HUES6 (cell line): ENCODE results near the gene ZNF451.

Source experiments
- H3K27ac ChIP-seq: 2 replicates; pipeline ENCODE4 v1.7.0; 2013; ENCODE audit warnings: low read depth, mild to moderate bottlenecking, low read length, inconsistent platforms
- H3K27me3 ChIP-seq: 2 replicates; pipeline ENCODE4 v1.6.1; 2013; ENCODE audit warnings: low read length; ENCODE audit not compliant: control insufficient read depth, insufficient read depth
- H3K36me3 ChIP-seq: 2 replicates; pipeline ENCODE4 v1.6.1; 2013; ENCODE audit warnings: low read length; ENCODE audit not compliant: control insufficient read depth, insufficient read depth
- H3K4me1 ChIP-seq: 2 replicates; pipeline ENCODE4 v1.6.1; 2013; ENCODE audit warnings: low read length; ENCODE audit not compliant: control insufficient read depth, insufficient read depth
- H3K4me3 ChIP-seq: 2 replicates; pipeline ENCODE4 v1.5.1; 2013; ENCODE audit warnings: low read depth, low read length
- H3K9ac ChIP-seq: one replicate; pipeline ENCODE4 v1.6.1; 2013; ENCODE audit warnings: mild to moderate bottlenecking, low read length
- H3K9me3 ChIP-seq: 2 replicates; pipeline ENCODE4 v1.6.1; 2013; ENCODE audit warnings: low read depth, low read length; ENCODE audit not compliant: control insufficient read depth, insufficient read depth

The ZNF451 gene

DNA sequence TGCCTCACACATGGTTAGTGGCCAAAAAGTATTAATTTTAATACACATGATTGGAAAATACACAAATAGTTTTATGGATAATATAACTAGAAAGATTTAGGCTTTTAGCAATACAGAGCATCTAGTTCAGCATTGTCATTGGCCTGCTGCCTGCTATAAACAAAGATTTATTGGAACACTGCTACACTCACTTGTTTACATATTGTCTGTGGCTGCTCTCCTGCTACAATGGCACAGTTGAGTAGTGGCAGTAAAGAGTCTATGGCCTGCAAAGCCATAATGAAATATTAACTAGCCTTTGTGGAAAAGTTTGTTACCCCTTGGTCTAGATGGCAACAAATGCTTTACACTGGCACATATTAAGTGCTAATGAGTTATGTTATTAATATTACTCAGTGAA lies 37.8 kb downstream of the ZNF451 start:
- Histone ChIP-seq H3K4me3 (no peak overlapping the region), H3K27me3 (no peaks in the 10 kb centered on the region), H3K4me1 (no peaks in the 10 kb centered on the region), H3K9me3 (0 out of 2 replicates have a peak, but pooled peaks cover under 1% of the 10 kb centered on the region), H3K27ac (no peak overlapping the region), H3K9ac (no peak overlapping the region), H3K36me3 (peaks cover 3% of the 10 kb centered on the region; the same call in 1 of the 2 replicates)

DNA sequence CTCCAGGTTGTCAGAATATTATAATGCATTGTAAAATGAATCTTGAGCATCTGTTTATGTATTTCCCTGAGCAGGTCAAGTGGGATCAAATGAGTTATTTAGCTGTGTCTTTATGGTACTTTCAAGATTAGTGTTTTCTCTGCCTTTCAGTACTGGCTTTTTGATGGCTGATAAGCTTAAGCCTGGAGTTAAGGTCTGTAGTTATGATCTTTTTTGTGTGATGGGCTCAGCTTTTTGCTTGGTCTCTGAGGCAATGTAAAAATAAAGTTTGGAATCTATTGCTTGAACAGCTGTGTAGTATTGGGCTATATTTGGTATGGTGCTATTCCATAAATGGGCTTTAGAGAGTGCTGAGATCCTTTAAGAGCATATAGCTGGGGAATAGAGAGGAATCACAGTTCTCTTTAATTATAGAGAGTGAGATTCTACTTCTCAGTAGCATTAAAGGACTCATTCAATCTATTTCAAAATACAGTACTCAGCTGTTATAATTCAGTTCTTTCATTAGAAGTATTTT lies 40.7 kb downstream of the ZNF451 start:
- H3K4me3 ChIP-seq = no peak overlapping the region
- H3K27ac ChIP-seq = no peak overlapping the region
- no peaks in the 10 kb centered on the region for H3K27me3 ChIP-seq
- no peaks in the 10 kb centered on the region for H3K9me3 ChIP-seq
- H3K9ac ChIP-seq = no peak overlapping the region
- H3K4me1 ChIP-seq = no peaks in the 10 kb centered on the region
- peaks cover 22% of the 10 kb centered on the region for H3K36me3 ChIP-seq

DNA sequence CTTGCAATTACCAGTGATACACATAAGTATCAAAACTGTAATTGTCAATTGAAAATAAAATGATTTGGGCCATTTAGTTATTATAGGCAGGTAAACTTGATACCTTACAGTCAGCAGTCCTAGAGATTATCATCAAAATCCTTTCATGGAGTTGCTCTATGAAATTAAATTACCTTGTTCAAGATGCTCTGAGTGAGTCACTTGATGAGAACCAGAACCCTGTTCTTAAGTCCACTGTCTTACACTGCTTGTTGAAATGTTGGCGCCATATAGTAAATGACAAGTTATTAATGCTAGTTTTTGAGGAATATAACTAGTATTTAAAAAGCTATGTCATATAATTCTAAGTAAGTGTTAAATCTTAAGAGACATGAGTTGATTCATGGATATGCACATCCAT lies 45.0 kb downstream of the ZNF451 start:
- H3K9ac ChIP-seq = no peak overlapping the region

GRCh38 chr6:57135885-57136284 lies 45.9 kb downstream of the ZNF451 start:
- Histone ChIP-seq H3K27ac (no peak overlapping the region), H3K9ac (no peak overlapping the region), H3K36me3 (peaks cover 37% of the 10 kb centered on the region), H3K27me3 (no peaks in the 10 kb centered on the region), H3K4me3 (no peak overlapping the region), H3K4me1 (no peaks in the 10 kb centered on the region), H3K9me3 (no peaks in the 10 kb centered on the region)

More for the DNA sequence above, 45.0 kb downstream of the ZNF451 start:
- no peak overlapping the region for H3K27ac ChIP-seq
- H3K4me1 ChIP-seq = no peaks in the 10 kb centered on the region
- H3K9me3 ChIP-seq = no peaks in the 10 kb centered on the region
- peaks cover 37% of the 10 kb centered on the region for H3K36me3 ChIP-seq
- no peaks in the 10 kb centered on the region for H3K27me3 ChIP-seq
- no peak overlapping the region for H3K4me3 ChIP-seq

GRCh38 chr6:57137350-57137749 lies 47.4 kb downstream of the ZNF451 start:
- peaks cover 49% of the 10 kb centered on the region for H3K36me3 ChIP-seq

GRCh38 chr6:57138026-57138425 lies 48.0 kb downstream of the ZNF451 start:
- Histone ChIP-seq H3K36me3 (peaks cover 46% of the 10 kb centered on the region), H3K9ac (no peak overlapping the region), H3K27me3 (no peaks in the 10 kb centered on the region), H3K4me1 (no peaks in the 10 kb centered on the region), H3K4me3 (no peak overlapping the region), H3K9me3 (no peaks in the 10 kb centered on the region), H3K27ac (no peak overlapping the region)

More at GRCh38 chr6:57137350-57137749, 47.4 kb downstream of the ZNF451 start:
- no peak overlapping the region for H3K9ac ChIP-seq
- no peak overlapping the region for H3K4me3 ChIP-seq
- no peaks in the 10 kb centered on the region for H3K4me1 ChIP-seq
- no peak overlapping the region for H3K27ac ChIP-seq
- no peaks in the 10 kb centered on the region for H3K27me3 ChIP-seq
- no peaks in the 10 kb centered on the region for H3K9me3 ChIP-seq

- H3K27me3 ChIP-seq = no peaks in the 10 kb centered on the region
- H3K9ac ChIP-seq = no peak overlapping the region
- no peaks in the 10 kb centered on the region for H3K9me3 ChIP-seq
- no peak overlapping the region for H3K27ac ChIP-seq
- no peaks in the 10 kb centered on the region for H3K4me1 ChIP-seq
- H3K4me3 ChIP-seq = no peak overlapping the region
- peaks cover 32% of the 10 kb centered on the region for H3K36me3 ChIP-seq
Observed at GRCh38 chr6:57141451-57142177, 51.6 kb downstream of the ZNF451 start.

GRCh38 chr6:57142178-57142525 lies 52.2 kb downstream of the ZNF451 start:
- no peak overlapping the region for H3K4me3 ChIP-seq
- H3K36me3 ChIP-seq = peaks cover 31% of the 10 kb centered on the region
- H3K27ac ChIP-seq = no peak overlapping the region
- no peaks in the 10 kb centered on the region for H3K9me3 ChIP-seq
- no peaks in the 10 kb centered on the region for H3K27me3 ChIP-seq
- H3K9ac ChIP-seq = no peak overlapping the region
- H3K4me1 ChIP-seq = no peaks in the 10 kb centered on the region

GRCh38 chr6:57143690-57144089 lies 53.7 kb downstream of the ZNF451 start:
- H3K9ac ChIP-seq = no peak overlapping the region
- H3K27me3 ChIP-seq = no peaks in the 10 kb centered on the region
- H3K4me1 ChIP-seq = no peaks in the 10 kb centered on the region
- no peaks in the 10 kb centered on the region for H3K9me3 ChIP-seq
- H3K27ac ChIP-seq = no peak overlapping the region
- no peak overlapping the region for H3K4me3 ChIP-seq
- H3K36me3 ChIP-seq = peaks cover 40% of the 10 kb centered on the region

DNA sequence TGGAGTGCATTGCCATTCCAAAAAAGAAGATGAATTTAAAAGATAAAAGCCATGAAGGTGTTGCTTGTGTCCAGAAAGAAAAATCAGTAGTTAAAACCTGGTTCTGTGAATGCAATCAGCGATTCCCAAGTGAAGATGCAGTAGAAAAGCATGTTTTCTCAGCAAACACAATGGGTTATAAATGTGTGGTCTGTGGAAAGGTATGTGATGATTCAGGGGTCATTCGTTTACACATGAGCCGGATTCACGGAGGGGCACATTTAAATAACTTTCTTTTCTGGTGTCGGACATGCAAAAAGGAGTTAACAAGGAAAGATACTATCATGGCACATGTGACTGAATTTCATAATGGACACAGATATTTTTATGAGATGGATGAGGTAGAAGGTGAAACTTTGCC lies 57.4 kb downstream of the ZNF451 start:
- Histone ChIP-seq H3K36me3 (peaks cover 46% of the 10 kb centered on the region), H3K27me3 (no peaks in the 10 kb centered on the region), H3K9ac (no peak overlapping the region), H3K9me3 (no peaks in the 10 kb centered on the region), H3K4me3 (no peak overlapping the region), H3K4me1 (no peaks in the 10 kb centered on the region), H3K27ac (no peak overlapping the region)

DNA sequence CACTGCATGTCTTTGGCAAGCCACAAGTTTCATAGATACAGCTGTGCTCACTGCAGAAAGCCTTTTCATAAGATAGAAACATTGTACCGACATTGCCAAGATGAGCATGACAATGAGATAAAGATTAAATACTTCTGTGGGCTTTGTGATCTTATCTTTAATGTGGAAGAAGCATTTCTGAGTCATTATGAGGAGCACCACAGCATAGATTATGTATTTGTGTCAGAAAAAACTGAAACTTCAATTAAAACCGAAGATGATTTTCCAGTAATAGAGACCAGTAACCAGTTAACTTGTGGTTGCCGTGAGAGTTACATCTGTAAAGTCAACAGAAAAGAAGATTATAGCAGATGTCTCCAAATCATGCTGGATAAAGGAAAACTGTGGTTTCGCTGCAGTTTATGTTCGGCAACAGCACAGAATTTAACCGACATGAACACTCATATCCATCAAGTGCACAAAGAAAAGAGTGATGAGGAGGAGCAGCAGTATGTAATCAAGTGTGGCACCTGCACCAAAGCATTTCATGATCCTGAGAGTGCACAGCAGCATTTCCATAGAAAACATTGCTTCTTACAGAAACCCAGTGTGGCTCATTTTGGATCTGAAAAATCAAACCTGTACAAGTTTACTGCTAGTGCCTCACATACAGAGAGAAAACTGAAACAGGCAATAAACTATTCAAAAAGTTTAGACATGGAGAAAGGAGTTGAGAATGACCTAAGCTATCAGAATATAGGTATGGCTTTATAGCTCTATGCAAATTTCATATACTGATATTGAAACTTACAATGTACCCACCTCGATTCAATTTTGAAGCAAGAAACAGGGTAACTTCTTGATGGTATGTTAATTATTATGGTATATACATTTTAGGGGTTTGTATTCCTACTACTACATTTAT lies 58.2 kb downstream of the ZNF451 start:
- H3K9me3 ChIP-seq = no peaks in the 10 kb centered on the region
- H3K27me3 ChIP-seq = no peaks in the 10 kb centered on the region
- no peak overlapping the region for H3K9ac ChIP-seq
- H3K36me3 ChIP-seq = peaks cover 54% of the 10 kb centered on the region
- H3K4me1 ChIP-seq = no peaks in the 10 kb centered on the region
- H3K27ac ChIP-seq = no peak overlapping the region
- no peak overlapping the region for H3K4me3 ChIP-seq
